Adipose tissue (tissue), 3 donors: ENCODE data around the gene HEXIM2. TPM values are rescaled to one million over a fixed set of nuclear protein-coding genes. Genes with fewer than 3 reads are reported as not detected.
"Not testable (repeated sequence)": the region's sequence is repeated elsewhere in the genome, so short reads cannot be mapped to it uniquely, and the experiment has no call there.

Source experiments
- H3K27ac ChIP-seq: one replicate; pipeline ENCODE4 v1.5.1; 2013; ENCODE audit warnings: low read depth, low read length
- WGBS, 3 donors: extraction: QIAGEN DNeasy Blood & Tissue Kit; methylation state at CpG; one replicate each; pipeline ENCODE4 v1.1.7; 2013; 5-methylcytosine and 5-hydroxymethylcytosine counted together
- polyA plus RNA-seq, 3 donors: library from polyadenylated mRNA; stranded (reverse); fragments of 200-250 nt; gene quantifications; one replicate each; pipeline ENCODE4 v1.2.3, GENCODE V29; 2013
- donor health status: healthy with polysubstance abuse.
- donor health status: Bipolar disorder and iron deficiency.
- donor health status: healthy.

HEXIM2 gene
- polyA plus RNA-seq = 1 to 10 TPM; 5.4 to 8.0 (median 7.8) TPM

DNA sequence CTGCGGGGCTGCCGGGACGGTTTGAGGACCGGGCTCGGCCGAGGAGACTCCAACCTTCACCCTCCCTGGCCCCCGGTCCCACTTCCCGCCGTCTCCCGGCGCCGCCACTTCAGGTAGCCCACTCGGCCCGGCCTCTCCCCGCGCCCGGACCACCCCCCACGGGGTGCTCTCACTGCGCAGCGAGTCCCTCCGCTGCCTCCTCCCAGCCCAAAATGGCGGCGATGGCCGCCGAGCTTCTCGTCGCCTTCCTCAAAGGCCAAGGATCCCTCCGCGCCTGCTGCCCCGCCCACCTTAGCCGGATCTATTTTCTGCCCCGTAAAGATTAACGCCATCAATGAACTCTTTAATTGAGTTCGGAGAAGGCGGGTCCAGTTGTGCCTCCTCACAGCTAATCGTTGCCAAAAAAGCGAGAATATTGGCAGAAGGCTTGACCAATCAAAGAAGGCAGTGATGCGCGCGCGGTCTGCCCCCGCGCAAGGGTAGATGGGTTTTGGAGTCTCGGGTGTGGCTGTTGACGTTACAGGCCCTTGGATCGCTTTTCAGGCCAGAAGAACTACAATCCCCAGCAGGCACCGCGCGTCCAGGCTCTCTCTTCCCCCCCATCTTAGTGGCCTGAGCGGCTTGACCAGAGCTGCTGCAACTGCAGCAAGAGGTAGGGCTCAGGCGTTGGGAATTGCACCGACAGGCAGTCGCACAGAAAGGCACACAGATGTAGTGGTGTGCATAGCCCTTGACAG is at the start of gene HEXIM2:
HEXIM2 (plus strand) TSS at position 588 of the 737 bp plus-strand sequence. CDS start 919 bp downstream, outside the sequence.
- WGBS, 3 donors = 0 to 1% (median 0%) methylated on average over 50 to 53 of the region's 53 CpGs
- peak within 1 kb of the TSS; percentile 87 for H3K27ac ChIP-seq

DNA sequence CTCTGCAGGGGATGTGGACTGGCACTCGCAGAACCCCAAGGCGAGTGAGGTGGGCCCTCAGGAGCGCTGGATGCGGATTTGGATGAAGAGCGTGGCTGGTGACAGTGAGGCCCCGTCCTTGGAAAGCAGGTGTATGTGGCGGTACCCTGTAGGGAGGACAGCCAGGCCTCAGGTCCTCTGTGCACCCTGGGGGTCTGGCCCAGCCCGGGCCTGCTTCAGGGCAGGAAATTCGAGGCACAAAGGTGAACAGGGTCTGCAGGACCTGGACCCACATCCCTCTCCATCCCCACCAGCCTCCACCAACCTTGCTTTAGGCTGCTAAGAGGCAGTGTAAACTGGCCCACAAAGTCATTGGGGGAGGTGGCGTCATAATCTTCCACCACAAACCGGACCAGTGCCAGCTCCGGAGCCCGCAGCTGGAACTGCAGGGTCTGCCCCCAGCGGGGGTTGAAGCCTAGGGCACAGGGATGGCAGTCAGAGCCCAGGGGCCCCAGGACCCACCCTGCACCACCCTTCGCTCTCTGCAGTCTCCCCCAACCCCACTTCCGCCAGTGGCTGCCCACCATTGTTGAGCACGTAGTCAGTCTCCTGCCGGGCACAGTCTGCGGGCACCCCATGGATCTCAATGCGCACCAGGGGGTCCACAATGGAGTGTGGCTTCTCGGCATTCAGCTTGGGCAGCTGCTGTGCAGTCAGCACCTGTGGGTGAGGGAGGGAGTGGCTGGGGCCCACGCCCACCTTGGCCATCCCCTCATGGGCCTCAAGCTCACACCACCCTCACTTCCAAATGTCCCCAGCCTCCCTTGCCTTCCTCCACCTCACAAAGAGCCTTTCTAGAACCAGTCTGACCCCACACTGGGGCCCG is 48.9 kb upstream of the HEXIM2 start:
- WGBS, 3 donors = 94 to 96% (median 95%) methylated on average over 23 of the region's 23 CpGs
- no peak overlapping the region for H3K27ac ChIP-seq

GRCh38 chr17:45113424-45113754 is 48.3 kb upstream of the HEXIM2 start:
- no peak overlapping the region for H3K27ac ChIP-seq
- WGBS, 3 donors = 76 to 90% (median 89%) methylated on average over 9 of the region's 9 CpGs

- H3K27ac ChIP-seq = no peak overlapping the region
- 84 to 85% (median 85%) methylated on average over 19 of the region's 19 CpGs for WGBS, 3 donors
These were observed 47.4 kb upstream of the HEXIM2 start for GRCh38 chr17:45114117-45114932.

- no peak overlapping the region for H3K27ac ChIP-seq
- WGBS, 3 donors = 90 to 92% (median 91%) methylated on average over 22 to 26 of the region's 26 CpGs
These were observed 46.6 kb upstream of the HEXIM2 start for GRCh38 chr17:45115015-45115625.

DNA sequence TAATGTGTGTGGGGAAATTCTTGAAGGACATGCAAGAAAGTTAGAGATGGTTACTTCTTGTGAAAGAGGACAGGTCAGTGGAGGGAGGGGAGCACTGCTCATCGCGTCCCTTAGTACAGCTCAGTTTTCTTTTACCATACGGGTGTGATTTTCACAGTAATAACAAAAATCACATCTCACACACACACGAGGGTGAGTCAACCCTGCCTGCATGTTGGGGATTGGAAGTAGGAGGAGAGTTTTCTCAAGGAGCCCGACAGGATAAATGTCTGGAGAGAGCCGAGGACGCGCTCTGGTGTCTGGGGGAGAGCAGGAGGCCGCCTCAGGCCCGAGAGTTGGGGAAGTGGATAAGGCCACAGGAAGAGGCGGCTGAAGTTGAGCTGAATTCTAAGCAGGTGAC is 45.8 kb upstream of the HEXIM2 start:
- 75 to 86% (median 78%) methylated on average over 11 of the region's 11 CpGs for WGBS, 3 donors
- H3K27ac ChIP-seq = no peak overlapping the region

GRCh38 chr17:45116434-45117016 is 45.1 kb upstream of the HEXIM2 start:
- 86 to 95% (median 93%) methylated on average over 7 to 10 of the region's 10 CpGs for WGBS, 3 donors

GRCh38 chr17:45117334-45117733 is 44.3 kb upstream of the HEXIM2 start:
- WGBS, 3 donors = 93 to 99% (median 98%) methylated on average over 4 of the region's 4 CpGs
- H3K27ac ChIP-seq = no peak overlapping the region

More at GRCh38 chr17:45116434-45117016, 45.1 kb upstream of the HEXIM2 start:
- H3K27ac ChIP-seq = no peak overlapping the region

GRCh38 chr17:45117848-45118646 is 43.6 kb upstream of the HEXIM2 start:
- H3K27ac ChIP-seq = no peak overlapping the region
- 92 to 95% (median 92%) methylated on average over 20 of the region's 20 CpGs for WGBS, 3 donors

DNA sequence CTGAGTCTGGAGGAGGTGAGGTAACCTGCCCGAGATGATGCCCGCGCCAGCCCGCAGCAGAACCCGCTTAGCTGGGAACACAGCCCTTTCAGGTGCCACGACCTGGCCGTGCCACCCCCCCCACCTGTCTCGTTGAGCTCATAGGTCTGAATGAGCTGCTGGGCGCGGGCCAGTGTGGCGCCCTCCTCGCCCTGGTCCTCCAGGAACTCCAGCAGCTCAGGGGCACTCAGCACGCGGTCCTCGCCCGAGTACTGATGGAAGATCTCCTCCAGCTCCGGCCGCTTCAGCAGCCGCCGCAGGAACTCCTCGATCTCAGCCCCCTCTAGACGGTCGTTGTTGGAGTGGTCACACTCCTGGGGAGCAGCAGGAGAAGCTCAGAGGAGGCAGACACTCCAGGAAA is 43.0 kb upstream of the HEXIM2 start:
- H3K27ac ChIP-seq = no peak overlapping the region
- WGBS, 3 donors = 90 to 94% (median 90%) methylated on average over 23 of the region's 23 CpGs

- WGBS, 3 donors = 75 to 83% (median 82%) methylated on average over 8 of the region's 8 CpGs
- no peak overlapping the region for H3K27ac ChIP-seq
These were observed 41.7 kb upstream of the HEXIM2 start for GRCh38 chr17:45119964-45120363.

GRCh38 chr17:45120558-45120957 is 41.1 kb upstream of the HEXIM2 start:
- H3K27ac ChIP-seq = no peak overlapping the region
- 80 to 92% (median 89%) methylated on average over 22 of the region's 22 CpGs for WGBS, 3 donors

DNA sequence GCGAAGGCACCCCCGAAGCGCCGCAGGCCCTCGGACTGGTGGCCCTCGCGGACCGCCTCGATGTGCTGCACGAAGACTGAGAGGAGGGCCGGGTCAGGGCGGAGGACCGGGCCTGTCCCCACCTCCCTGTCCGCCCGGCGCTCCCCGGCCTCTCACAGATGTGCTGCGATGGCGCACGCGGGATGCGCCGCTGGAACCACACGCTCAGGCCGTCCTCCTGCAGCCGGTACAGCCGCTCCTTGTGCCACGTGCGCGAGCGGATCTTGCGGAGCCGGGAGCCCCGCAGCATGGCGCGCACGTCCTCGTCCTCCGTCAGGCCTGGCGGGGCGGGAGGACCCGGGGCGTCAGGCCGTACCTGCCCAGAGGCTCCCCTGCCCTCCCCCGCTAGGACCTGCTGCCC is 40.6 kb upstream of the HEXIM2 start:
- 54 to 79% (median 61%) methylated on average over 42 to 45 of the region's 45 CpGs for WGBS, 3 donors
- no peak overlapping the region for H3K27ac ChIP-seq

DNA sequence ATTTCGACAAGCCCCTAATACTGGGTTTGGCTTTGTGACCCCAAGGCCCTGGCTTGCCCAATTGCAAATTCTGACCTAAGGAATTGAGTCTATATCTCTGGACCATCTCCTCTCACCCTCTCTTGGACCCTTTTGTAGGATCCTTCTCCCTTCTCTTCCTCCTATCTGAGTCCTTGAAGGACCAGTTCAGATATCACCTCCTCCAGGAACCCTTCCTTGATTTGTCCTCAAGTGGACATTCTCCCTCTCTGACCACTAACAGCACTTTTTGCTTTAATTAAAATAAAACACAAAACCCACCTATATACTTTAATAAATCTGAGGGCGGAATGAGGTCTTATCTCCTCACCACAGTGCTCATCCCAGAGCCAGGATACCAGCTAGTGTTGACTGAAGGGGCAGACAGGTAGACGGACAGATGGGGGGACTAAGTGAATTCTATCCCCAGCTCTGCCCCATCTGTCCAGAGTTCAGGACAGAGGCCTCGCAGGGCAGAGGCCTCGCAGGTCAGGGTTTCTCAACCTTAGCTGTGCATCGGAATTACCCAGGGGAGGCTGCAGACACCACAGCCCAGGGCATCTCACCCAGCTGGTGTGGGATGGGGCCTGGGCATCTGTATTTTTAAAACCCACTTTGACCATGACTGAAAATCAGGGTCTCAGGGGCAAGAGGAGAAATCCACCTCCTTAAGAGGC is 38.5 kb upstream of the HEXIM2 start:
- WGBS, 3 donors = 87 to 92% (median 89%) methylated on average over 6 of the region's 6 CpGs

DNA sequence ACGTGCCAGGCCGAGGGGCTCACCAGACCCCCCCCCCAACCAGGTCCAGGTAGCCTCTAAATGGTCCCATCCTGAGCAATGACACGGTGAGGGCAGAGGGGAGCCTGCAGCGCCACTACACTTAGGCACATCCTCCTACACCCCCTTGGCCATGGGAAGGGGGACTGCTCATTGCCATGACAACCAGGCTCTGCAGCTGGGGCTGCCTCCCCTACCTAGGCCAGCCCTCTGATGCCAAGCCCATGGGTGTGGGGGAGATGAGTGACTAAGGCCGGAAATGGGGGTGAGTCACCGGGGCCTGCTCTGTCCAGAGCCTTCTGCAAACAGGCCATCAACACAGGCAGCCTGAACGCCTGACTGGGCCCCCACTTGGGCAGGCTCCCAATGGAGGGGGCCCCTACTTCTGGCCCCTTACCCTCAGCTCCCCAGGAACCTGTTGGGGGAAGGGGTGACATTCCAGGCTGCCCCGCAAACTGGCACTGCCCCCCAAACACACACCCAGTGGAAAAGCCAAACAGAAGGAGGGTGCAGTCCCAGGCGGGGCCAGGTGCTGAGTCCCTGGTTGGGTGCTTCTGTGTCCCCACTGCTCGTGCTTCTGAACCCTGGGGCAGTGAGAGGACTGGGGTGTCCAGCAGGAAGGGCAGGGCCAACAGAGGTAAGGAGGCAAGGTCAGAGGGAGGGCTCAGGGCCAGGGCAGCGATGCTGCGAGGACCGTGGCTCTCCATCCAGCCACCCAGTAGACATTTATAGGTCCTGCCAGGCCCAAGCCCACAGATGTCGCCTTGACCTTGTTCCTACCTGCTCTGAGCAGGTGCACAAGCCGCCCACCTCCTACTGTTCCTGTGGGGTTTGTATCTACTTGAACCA is 37.5 kb upstream of the HEXIM2 start:
- WGBS, 3 donors = 68 to 83% (median 71%) methylated on average over 14 to 15 of the region's 15 CpGs
- H3K27ac ChIP-seq = no peak overlapping the region

More for the DNA sequence above, 38.5 kb upstream of the HEXIM2 start:
- H3K27ac ChIP-seq = no peak overlapping the region

- 68 to 82% (median 79%) methylated on average over 5 of the region's 5 CpGs for WGBS, 3 donors
- not testable (repeated sequence) for H3K27ac ChIP-seq
These were observed 36.9 kb upstream of the HEXIM2 start for GRCh38 chr17:45124797-45125122.
